AG04449 (cell line): ENCODE results near the gene RPA3.

Experiments used
- CTCF ChIA-PET: fragments of 350-600 bp; formaldehyde crosslinking; extraction: SDS; loops from one replicate; lab custom pipeline; 2021; ENCODE audit warnings: antibody characterized with exemption; lab: Yijun Ruan, JAX
- POLR2A ChIA-PET: fragments of 400-600, 350-600 bp; formaldehyde crosslinking; extraction: SDS; loops from one replicate; lab custom pipeline; 2020; ENCODE audit warnings: antibody characterized with exemption, inconsistent platforms; lab: Yijun Ruan, JAX
- DNase-seq: peaks from one replicate; pipeline ENCODE4 v3.0.0-alpha.2; 2010; ENCODE audit warnings: low read depth, low spot score
- H3K4me3 ChIP-seq: 2 replicates; pipeline ENCODE4 v1.5.1; 2011; ENCODE audit warnings: low read depth, mild to moderate bottlenecking, control low read depth, low read length
- TF ChIP-seq, protein P1 (sequence below): IDR thresholded peaks from one replicate; pipeline ENCODE4 v1.5.1; 2011; ENCODE audit warnings: mild to moderate bottlenecking, moderate library complexity, low read length, control low read depth, inconsistent platforms; ENCODE audit not compliant: insufficient read depth; ENCODE audit errors: missing control alignments

Gene RPA3

DNA sequence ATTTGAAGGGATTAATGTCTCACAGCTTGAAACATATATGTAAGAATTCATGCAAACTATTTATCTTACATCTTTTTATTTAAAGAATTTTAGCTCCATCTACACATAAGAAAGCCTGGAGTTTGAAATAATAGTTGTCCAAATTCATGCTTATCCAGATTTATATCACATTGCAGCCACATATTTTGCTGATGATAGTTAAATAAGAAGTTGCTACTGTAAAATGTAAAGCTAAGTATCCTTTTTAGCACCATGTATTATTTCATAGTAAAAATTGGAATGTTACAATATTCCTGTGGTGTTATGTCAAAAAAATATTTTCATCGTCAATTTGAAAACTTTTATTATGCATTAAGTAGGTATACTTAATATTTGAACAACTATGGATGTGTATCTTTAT is 105.2 kb downstream of the RPA3 start:
- POLR2A ChIA-PET = no interaction called here
- CTCF ChIA-PET = no interaction called here
- TF ChIP-seq, protein P1, sequence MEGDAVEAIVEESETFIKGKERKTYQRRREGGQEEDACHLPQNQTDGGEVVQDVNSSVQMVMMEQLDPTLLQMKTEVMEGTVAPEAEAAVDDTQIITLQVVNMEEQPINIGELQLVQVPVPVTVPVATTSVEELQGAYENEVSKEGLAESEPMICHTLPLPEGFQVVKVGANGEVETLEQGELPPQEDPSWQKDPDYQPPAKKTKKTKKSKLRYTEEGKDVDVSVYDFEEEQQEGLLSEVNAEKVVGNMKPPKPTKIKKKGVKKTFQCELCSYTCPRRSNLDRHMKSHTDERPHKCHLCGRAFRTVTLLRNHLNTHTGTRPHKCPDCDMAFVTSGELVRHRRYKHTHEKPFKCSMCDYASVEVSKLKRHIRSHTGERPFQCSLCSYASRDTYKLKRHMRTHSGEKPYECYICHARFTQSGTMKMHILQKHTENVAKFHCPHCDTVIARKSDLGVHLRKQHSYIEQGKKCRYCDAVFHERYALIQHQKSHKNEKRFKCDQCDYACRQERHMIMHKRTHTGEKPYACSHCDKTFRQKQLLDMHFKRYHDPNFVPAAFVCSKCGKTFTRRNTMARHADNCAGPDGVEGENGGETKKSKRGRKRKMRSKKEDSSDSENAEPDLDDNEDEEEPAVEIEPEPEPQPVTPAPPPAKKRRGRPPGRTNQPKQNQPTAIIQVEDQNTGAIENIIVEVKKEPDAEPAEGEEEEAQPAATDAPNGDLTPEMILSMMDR = no peak

DNA sequence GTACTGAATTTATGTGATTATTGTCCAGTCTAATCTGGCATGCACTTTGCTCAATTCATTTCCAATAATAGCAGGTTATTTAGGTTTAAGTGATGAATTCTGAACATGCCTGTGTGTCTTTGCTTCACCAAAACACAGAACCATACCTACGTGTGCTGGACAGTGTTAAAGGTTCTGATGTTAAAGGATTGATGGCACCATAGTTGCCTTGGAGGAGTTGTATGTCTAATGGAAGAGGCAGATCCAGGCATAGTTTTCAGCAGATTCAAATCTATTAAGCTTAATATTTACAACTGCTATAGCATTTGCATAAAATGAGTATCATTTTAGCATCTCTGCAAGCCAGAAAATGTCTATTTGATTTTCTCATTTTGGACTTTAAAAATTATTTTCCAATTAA is 105.9 kb downstream of the RPA3 start:
- no peak overlapping the region for H3K4me3 ChIP-seq
- no peak for DNase-seq
- ChIA-PET POLR2A (no interaction called here), CTCF (interaction anchor here (0.6 kb wide), 1 partner anchor 8 kb away, joined by 3 read pairs; no protein-coding TSS in a partner anchor)
- TF ChIP-seq, protein P1 = no peak

More for the DNA sequence above, 105.2 kb downstream of the RPA3 start:
- DNase-seq = no peak
- no peak overlapping the region for H3K4me3 ChIP-seq

DNA sequence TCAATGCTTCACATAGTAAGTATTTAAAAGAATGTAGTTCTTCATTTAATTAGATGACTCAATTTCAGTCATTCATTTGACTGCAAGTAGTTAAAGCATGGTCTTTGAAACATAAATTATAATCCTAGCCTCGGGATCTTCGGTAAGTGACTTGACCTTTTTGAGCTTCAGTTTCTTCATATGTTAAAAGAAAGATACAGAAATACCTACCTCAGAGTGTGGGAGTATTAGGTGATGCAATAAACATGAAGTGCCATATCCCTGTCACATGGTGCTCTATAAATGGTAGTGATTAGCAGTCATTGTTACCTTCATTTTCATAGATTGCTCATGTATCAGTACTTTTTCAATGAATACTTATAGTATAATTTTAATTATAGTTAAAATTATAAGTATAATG is 109.1 kb downstream of the RPA3 start:
- no peak overlapping the region for H3K4me3 ChIP-seq
- TF ChIP-seq, protein P1 = no peak
- ChIA-PET CTCF (interaction anchor here (0.6 to 1.9 kb wide), 2 partner anchors 14 to 26 kb away, joined by 3 to 5 read pairs; no protein-coding TSS in a partner anchor), POLR2A (no interaction called here)
- DNase-seq = no peak

DNA sequence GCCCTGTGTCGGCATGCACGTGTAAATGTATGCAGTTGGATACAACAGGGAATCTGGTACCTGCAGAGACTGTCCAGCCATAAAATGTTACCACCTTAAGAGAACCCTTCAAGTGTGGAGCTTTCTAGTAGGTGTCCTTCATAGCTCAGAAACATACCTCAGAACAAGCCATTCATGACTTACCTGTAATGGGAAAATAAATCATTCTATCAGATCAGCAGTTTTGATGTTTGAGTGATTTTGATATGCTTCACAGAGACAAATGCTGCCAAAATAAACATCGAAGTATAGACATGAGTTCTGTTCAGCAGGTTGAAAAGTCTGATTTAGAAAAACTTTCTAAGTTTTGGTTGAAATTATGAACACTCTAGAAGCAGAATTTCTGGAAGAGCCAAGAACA is 111.4 kb downstream of the RPA3 start:
- DNase-seq = no peak
- TF ChIP-seq, protein P1 = no peak
- ChIA-PET POLR2A (no interaction called here), CTCF (interaction anchor here (0.8 to 1.2 kb wide), 2 partner anchors 11 to 182 kb away, joined by 3 read pairs; no protein-coding TSS in a partner anchor)
- no peak overlapping the region for H3K4me3 ChIP-seq

DNA sequence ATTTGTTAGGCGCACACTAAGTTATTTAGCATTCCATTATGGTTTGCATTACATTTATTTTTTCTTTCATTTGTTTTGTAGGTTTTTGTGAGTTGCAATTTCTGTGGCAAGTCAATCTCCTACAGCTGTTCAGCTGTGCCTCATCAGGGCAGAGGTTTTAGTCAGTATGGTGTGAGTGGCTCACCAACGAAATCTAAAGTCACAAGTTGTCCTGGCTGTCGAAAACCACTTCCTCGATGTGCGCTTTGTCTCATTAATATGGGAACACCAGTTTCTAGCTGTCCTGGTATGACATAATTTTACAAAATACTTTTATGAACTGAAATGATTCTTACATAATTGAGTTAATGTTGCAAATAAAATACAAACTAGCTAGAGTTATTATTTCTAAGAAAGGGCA is 122.2 kb downstream of the RPA3 start:
- CTCF ChIA-PET = interaction anchor here (0.7 to 3.5 kb wide), 13 partner anchors 8 to 700 kb away, joined by 3 to 49 read pairs (median 5); no protein-coding TSS in a partner anchor
- H3K4me3 ChIP-seq = no peak overlapping the region
- TF ChIP-seq, protein P1 = no peak
- POLR2A ChIA-PET = no interaction called here
- no peak for DNase-seq

DNA sequence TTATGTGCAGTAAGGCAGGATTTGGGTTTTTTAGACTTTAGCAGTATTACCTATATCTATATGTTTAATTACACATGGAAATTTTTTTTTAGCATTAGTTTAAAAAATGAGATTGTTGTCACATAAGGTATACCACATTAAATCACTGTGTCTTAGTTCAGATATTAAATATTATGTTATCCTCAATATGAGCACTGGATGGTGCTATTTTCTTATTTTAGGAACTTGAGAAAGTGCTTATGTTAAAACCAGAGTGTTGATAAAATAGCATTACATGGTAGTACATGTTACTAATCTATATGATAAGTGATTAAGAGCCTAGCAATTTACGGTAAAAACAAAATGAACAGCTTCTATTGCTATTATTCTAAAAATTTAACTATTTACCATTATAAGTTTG is 123.0 kb downstream of the RPA3 start:
- no peak for DNase-seq
- CTCF ChIA-PET = interaction anchor here (0.8 to 3.5 kb wide), 20 partner anchors 9 to 701 kb away, joined by 3 to 49 read pairs (median 5); no protein-coding TSS in a partner anchor
- POLR2A ChIA-PET = no interaction called here

More for the DNA sequence above, 123.0 kb downstream of the RPA3 start:
- no peak overlapping the region for H3K4me3 ChIP-seq
- TF ChIP-seq, protein P1 = no peak
